SU-DHL-6 (cell line): ENCODE data around the gene SLC22A23.
"Not testable (repeated sequence)": the region's sequence is repeated elsewhere in the genome, so short reads cannot be mapped to it uniquely, and the experiment has no call there.

ENCODE experiments used
- EZH2phosphoT487 ChIP-seq: fragments of 200-600 bp; sonication (generic), shearing (Covaris generic); conservative IDR thresholded peaks from 2 replicates; pipeline ENCODE4 v1.6.1; 2018; ENCODE audit warnings: mild to moderate bottlenecking, antibody characterized with exemption, low read length, moderate library complexity, mixed read lengths
- TF ChIP-seq, protein P1 (sequence below): fragments of 200-600 bp; sonication (generic); IDR thresholded peaks from one replicate; pipeline ENCODE4 v1.5.1; 2017; ENCODE audit warnings: antibody characterized with exemption, mild to moderate bottlenecking, low read length, moderate library complexity; ENCODE audit not compliant: insufficient read depth, poor library complexity, severe bottlenecking

DNA sequence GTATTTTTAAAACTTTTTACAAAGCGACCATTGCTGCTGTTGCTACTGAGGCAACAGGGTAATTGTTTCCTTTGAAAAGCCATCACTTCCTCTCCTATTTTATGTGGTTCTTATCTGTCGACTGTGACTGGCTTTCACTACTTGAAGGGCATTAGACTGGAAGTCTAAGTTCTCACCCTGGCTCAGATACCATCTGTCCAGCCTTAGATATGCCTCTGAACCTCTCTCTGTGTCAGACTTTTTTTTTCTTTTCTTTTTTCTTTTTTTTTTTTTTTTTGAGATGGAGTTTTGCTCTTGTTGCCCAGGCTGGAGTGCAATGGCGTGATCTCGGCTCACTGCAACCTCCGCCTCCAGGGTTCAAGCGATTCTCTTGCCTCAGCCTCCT lies 78.5 kb downstream of the SLC22A23 start:
- TF ChIP-seq, protein P1, sequence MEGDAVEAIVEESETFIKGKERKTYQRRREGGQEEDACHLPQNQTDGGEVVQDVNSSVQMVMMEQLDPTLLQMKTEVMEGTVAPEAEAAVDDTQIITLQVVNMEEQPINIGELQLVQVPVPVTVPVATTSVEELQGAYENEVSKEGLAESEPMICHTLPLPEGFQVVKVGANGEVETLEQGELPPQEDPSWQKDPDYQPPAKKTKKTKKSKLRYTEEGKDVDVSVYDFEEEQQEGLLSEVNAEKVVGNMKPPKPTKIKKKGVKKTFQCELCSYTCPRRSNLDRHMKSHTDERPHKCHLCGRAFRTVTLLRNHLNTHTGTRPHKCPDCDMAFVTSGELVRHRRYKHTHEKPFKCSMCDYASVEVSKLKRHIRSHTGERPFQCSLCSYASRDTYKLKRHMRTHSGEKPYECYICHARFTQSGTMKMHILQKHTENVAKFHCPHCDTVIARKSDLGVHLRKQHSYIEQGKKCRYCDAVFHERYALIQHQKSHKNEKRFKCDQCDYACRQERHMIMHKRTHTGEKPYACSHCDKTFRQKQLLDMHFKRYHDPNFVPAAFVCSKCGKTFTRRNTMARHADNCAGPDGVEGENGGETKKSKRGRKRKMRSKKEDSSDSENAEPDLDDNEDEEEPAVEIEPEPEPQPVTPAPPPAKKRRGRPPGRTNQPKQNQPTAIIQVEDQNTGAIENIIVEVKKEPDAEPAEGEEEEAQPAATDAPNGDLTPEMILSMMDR = not testable (repeated sequence)
- TF ChIP-seq EZH2phosphoT487 = not testable (repeated sequence)
